ENCODE results near the gene ZNF281.
A peak's percentile ranks its signal among the peaks of the same experiment; 100 is the strongest.
"Not testable (repeated sequence)": the region's sequence is repeated elsewhere in the genome, so short reads cannot be mapped to it uniquely, and the experiment has no call there.

The ZNF281 gene

GRCh38 chr1:200409761-200410565 is at the start of gene ZNF281:
Gene ZNF281, minus strand, starts transcription at chr1:200410036. Its CDS starts 331 bp downstream, at chr1:200409705.
- peak; percentile 91 to 95 for DNase-seq (ENCODE audit: low read depth in 2 of 2)

GRCh38 chr1:200458780-200459179 is 48.9 kb upstream of the ZNF281 start:
- no peak for DNase-seq (ENCODE audit: low read depth in 2 of 2)

GRCh38 chr1:200457810-200458209 is 48.0 kb upstream of the ZNF281 start:
- DNase-seq (ENCODE audit: low read depth in 2 of 2): no peak

GRCh38 chr1:200454425-200454824 is 44.6 kb upstream of the ZNF281 start:
- no peak for DNase-seq (ENCODE audit: low read depth in 2 of 2)

GRCh38 chr1:200453553-200453905 is 43.7 kb upstream of the ZNF281 start:
- no peak for DNase-seq (ENCODE audit: low read depth in 2 of 2)

- DNase-seq (ENCODE audit: low read depth in 2 of 2): no peak
Measured at GRCh38 chr1:200452850-200453552, 43.2 kb upstream of the ZNF281 start.

GRCh38 chr1:200448034-200448762 is 38.4 kb upstream of the ZNF281 start:
- DNase-seq (ENCODE audit: low read depth in 2 of 2): no peak

- DNase-seq (ENCODE audit: low read depth in 2 of 2): no peak
Measured at GRCh38 chr1:200445213-200445612, 35.4 kb upstream of the ZNF281 start.

- DNase-seq (ENCODE audit: low read depth in 2 of 2): no peak
Measured at GRCh38 chr1:200444478-200444877, 34.6 kb upstream of the ZNF281 start.

GRCh38 chr1:200443860-200444259 is 34.0 kb upstream of the ZNF281 start:
- DNase-seq (ENCODE audit: low read depth in 2 of 2): no peak

GRCh38 chr1:200442537-200443156 is 32.8 kb upstream of the ZNF281 start:
- no peak for DNase-seq (ENCODE audit: low read depth in 2 of 2)

- DNase-seq (ENCODE audit: low read depth in 2 of 2): no peak
Measured at GRCh38 chr1:200442023-200442422, 32.2 kb upstream of the ZNF281 start.

GRCh38 chr1:200438911-200439310 is 29.1 kb upstream of the ZNF281 start:
- DNase-seq (ENCODE audit: low read depth in 2 of 2): no peak

GRCh38 chr1:200438413-200438812 is 28.6 kb upstream of the ZNF281 start:
- DNase-seq (ENCODE audit: low read depth in 2 of 2): not testable (repeated sequence)

- DNase-seq (ENCODE audit: low read depth in 2 of 2): no peak
Measured at GRCh38 chr1:200437556-200438203, 27.8 kb upstream of the ZNF281 start.

GRCh38 chr1:200437088-200437487 is 27.3 kb upstream of the ZNF281 start:
- no peak for DNase-seq (ENCODE audit: low read depth in 2 of 2)

GRCh38 chr1:200436436-200436835 is 26.6 kb upstream of the ZNF281 start:
- no peak for DNase-seq (ENCODE audit: low read depth in 2 of 2)

- DNase-seq (ENCODE audit: low read depth in 2 of 2): no peak
Measured at GRCh38 chr1:200435200-200435780, 25.5 kb upstream of the ZNF281 start.

GRCh38 chr1:200433586-200433985 is 23.8 kb upstream of the ZNF281 start:
- no peak for DNase-seq (ENCODE audit: low read depth in 2 of 2)

- no peak for DNase-seq (ENCODE audit: low read depth in 2 of 2)
Measured at GRCh38 chr1:200432586-200432985, 22.8 kb upstream of the ZNF281 start.

GRCh38 chr1:200429221-200429751 is 19.4 kb upstream of the ZNF281 start:
- DNase-seq (ENCODE audit: low read depth in 2 of 2): no peak

Data from stimulated activated CD8-positive, alpha-beta memory T cell treated with anti-CD3 and anti-CD28 coated beads, Interleukin-15, amount 100 ng/mL, for 4 hours (primary cell).